GM18867 (cell line): ENCODE data around the gene TNRC6C.
"Not testable (repeated sequence)": the region's sequence is repeated elsewhere in the genome, so short reads cannot be mapped to it uniquely, and the experiment has no call there.

Experiments used
- ATAC-seq: cut with Tn5 transposase; IDR thresholded peaks from one replicate; pipeline ENCODE4 v1.9.1; 2021; ENCODE audit warnings: mild to moderate bottlenecking, moderate library complexity; ENCODE audit not compliant: unreplicated experiment

Gene TNRC6C

GRCh38 chr17:78041386-78042179 is 83.1 kb downstream of the TNRC6C start:
- no peak for ATAC-seq

- no peak for ATAC-seq
Measured at GRCh38 chr17:78042542-78042941, 84.0 kb downstream of the TNRC6C start.

GRCh38 chr17:78043031-78043430 is 84.5 kb downstream of the TNRC6C start:
- ATAC-seq = no peak

- ATAC-seq = no peak
Measured at GRCh38 chr17:78044280-78044835, 85.9 kb downstream of the TNRC6C start.

- ATAC-seq = no peak
Measured at GRCh38 chr17:78045316-78045715, 86.8 kb downstream of the TNRC6C start.

GRCh38 chr17:78046923-78047322 is 88.4 kb downstream of the TNRC6C start:
- ATAC-seq = no peak

GRCh38 chr17:78048346-78049292 is 90.1 kb downstream of the TNRC6C start:
- ATAC-seq = no peak

GRCh38 chr17:78049609-78050008 is 91.1 kb downstream of the TNRC6C start:
- ATAC-seq = no peak

GRCh38 chr17:78051186-78051972 is 92.9 kb downstream of the TNRC6C start:
- ATAC-seq = no peak

- no peak for ATAC-seq
Measured at GRCh38 chr17:78053777-78054468, 95.4 kb downstream of the TNRC6C start.

GRCh38 chr17:78057113-78057740 is 98.7 kb downstream of the TNRC6C start:
- ATAC-seq = no peak

GRCh38 chr17:78058001-78058400 is 99.5 kb downstream of the TNRC6C start:
- ATAC-seq = no peak

- ATAC-seq = no peak
Measured at GRCh38 chr17:78058581-78058980, 100.1 kb downstream of the TNRC6C start.

GRCh38 chr17:78062596-78062995 is 104.1 kb downstream of the TNRC6C start:
- ATAC-seq = no peak

- no peak for ATAC-seq
Measured at GRCh38 chr17:78063489-78063888, 105.0 kb downstream of the TNRC6C start.

- ATAC-seq = no peak
Measured at GRCh38 chr17:78064708-78065107, 106.2 kb downstream of the TNRC6C start.

- not testable (repeated sequence) for ATAC-seq
Measured at GRCh38 chr17:78066976-78067375, 108.5 kb downstream of the TNRC6C start.

- ATAC-seq = no peak
Measured at GRCh38 chr17:78069695-78070094, 111.2 kb downstream of the TNRC6C start.

- ATAC-seq = no peak
Measured at GRCh38 chr17:78072961-78073360, 114.5 kb downstream of the TNRC6C start.

GRCh38 chr17:78075011-78075410 is 116.5 kb downstream of the TNRC6C start:
- ATAC-seq = no peak
